Sigmoid colon (tissue), 7 donors: ENCODE results near the gene VPS13C. TPM values are rescaled to one million over a fixed set of nuclear protein-coding genes. Genes with fewer than 3 reads are reported as not detected.

Experiments
- DNase-seq: peaks from one replicate; pipeline ENCODE4 v3.0.0-alpha.2; 2019
- H3K27ac ChIP-seq, 4 donors: fragments of 200-600 bp; sonication (generic); one replicate each; pipeline ENCODE4 v1.5.1; 2016 to 2019; ENCODE audit warnings: mild to moderate bottlenecking in 1 of 4
- H3K27me3 ChIP-seq, 3 donors: fragments of 200-600 bp; sonication (generic); one replicate each; pipeline ENCODE4 v1.5.1; 2019; ENCODE audit warnings: mild to moderate bottlenecking in 1 of 3
- H3K36me3 ChIP-seq, 4 donors: fragments of 200-600 bp; sonication (generic); one replicate each; pipeline ENCODE4 v1.5.1; 2016 to 2019
- H3K4me1 ChIP-seq, 4 donors: fragments of 200-600 bp; sonication (generic); one replicate each; pipeline ENCODE4 v1.5.1; 2017 to 2019
- H3K4me3 ChIP-seq, 4 donors: fragments of 200-600 bp; sonication (generic); one replicate each; pipeline ENCODE4 v1.5.1; 2017 to 2019; ENCODE audit warnings: mild to moderate bottlenecking in 2 of 4, moderate library complexity in 1 of 4
- H3K9me3 ChIP-seq, 4 donors: fragments of 200-600 bp in 3 of 4; sonication (generic) in 3 of 4; one replicate each; pipeline versions ENCODE4 v1.5.1 to v1.6.1; 2013 to 2019
- CTCF ChIP-seq, 4 experiments: fragments of 450-650 bp in 3 of 4; fragments of 200-600 bp in 1 of 4; IDR thresholded peaks; one replicate each; pipeline ENCODE4 v1.5.1; 2016 to 2019; ENCODE audit warnings: antibody characterized with exemption in 4 of 4, mild to moderate bottlenecking in 3 of 4, moderate library complexity in 2 of 4
- EP300 ChIP-seq, 4 donors: sonication (generic); formaldehyde crosslinking; IDR thresholded peaks; one replicate each; pipeline ENCODE4 v1.6.1; 2017; ENCODE audit warnings: antibody characterized with exemption in 4 of 4
- POLR2A ChIP-seq, 2 donors: fragments of 450-650 bp; IDR thresholded peaks; one replicate each; pipeline ENCODE4 v1.6.1; 2016; ENCODE audit warnings: antibody characterized with exemption in 2 of 2, mild to moderate bottlenecking in 2 of 2, moderate library complexity in 2 of 2
- POLR2AphosphoS5 ChIP-seq, 4 donors: sonication (generic); formaldehyde crosslinking; IDR thresholded peaks; one replicate each; pipeline ENCODE4 v1.6.1; 2017; ENCODE audit warnings: antibody characterized with exemption in 4 of 4
- WGBS, 2 donors: extraction: QIAGEN DNeasy Blood & Tissue Kit; methylation state at CpG; one replicate each; pipeline ENCODE4 v1.1.7; 2013; 5-methylcytosine and 5-hydroxymethylcytosine counted together
- intact Hi-C: fragments of 100-400 bp; cut with DNase I; formaldehyde crosslinking; loops from one replicate; pipeline ENCODE4 v1.15.1; 2023
- polyA plus RNA-seq, 3 donors: library from polyadenylated mRNA; stranded (reverse); fragments of 200-250 nt; gene quantifications; one replicate each; pipeline ENCODE4 v1.2.3, GENCODE V29; 2013
- total RNA-seq, 4 donors: library from RNA; depleted of rRNA; stranded (reverse); fragments of >200 nt; gene quantifications; one replicate each; pipeline ENCODE4 v1.1.0, GENCODE V29; 2016
- donor health status: healthy with polysubstance abuse.
- donor health status: Bipolar disorder and iron deficiency.
- donor health status: healthy.

The VPS13C gene
- total and polyA plus RNA-seq, 7 donors = 2.1 to 112 (median 71.5) TPM

- WGBS, 2 donors = 89 to 91% methylated on average over 4 of the region's 4 CpGs
- TF ChIP-seq POLR2A (IDR thresholded peaks at IDR 0.05) (no peak), CTCF (IDR thresholded peaks at IDR 0.05) (no peak), POLR2AphosphoS5 (IDR thresholded peaks at IDR 0.05) (no peak), EP300 (IDR thresholded peaks at IDR 0.05) (no peak)
- Histone ChIP-seq H3K36me3 (no peaks in the 10 kb centered on the region), H3K4me3 (no peak overlapping the region), H3K27ac (no peak overlapping the region), H3K9me3 (no peaks in the 10 kb centered on the region), H3K4me1 (no peaks in the 10 kb centered on the region), H3K27me3 (no peaks in the 10 kb centered on the region)
- no peak for DNase-seq
- intact Hi-C loops = no loop called here
Measured at GRCh38 chr15:62079594-62079993, 19.3 kb upstream of the VPS13C start.

DNA sequence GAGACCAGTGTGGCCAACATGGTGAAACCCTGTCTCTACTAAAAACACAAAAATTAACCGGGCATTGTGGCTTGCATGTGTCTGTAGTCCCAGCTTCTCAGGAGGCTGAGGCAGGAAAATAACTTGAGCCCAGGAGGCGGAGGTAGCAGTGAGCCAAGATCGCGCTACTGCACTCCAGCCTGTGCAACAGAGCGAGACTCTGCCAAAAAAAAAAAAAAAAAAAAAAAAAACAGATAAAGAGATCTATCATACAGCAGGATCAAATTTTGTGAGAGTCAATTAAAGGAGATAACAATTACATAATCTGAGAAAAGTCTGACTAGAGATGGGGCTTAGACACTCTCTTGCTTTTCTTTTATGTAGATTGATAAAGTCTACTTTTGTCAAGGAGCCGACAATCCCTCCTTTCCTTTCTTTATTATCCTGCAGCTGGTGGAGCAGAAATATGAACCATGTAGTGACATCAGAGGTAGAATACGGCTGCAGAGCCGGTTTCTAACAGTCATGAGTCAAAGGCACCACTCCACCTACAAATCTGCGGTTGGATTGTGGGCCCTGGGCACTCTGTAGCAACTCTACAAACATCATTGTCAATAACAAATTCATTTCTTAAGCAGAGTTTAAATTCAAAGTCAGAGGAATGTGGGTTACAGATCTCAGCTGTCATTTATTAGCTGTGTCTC lies 15.5 kb upstream of the VPS13C start:
- no peaks in the 10 kb centered on the region for H3K27me3 ChIP-seq
- TF ChIP-seq CTCF (IDR thresholded peaks at IDR 0.05) = no peak
- TF ChIP-seq POLR2AphosphoS5 (IDR thresholded peaks at IDR 0.05) = no peak
- TF ChIP-seq POLR2A (IDR thresholded peaks at IDR 0.05) = no peak
- no peak for TF ChIP-seq EP300 (IDR thresholded peaks at IDR 0.05)
- intact Hi-C loops = no loop called here

GRCh38 chr15:62071711-62072308 lies 11.6 kb upstream of the VPS13C start:
- H3K4me1 ChIP-seq = peaks cover 0 to 23% (median 19%) of the 10 kb centered on the region in 4 donors
- DNase-seq = no peak
- TF ChIP-seq CTCF (IDR thresholded peaks at IDR 0.05) = peak in 2 of 4 experiments; percentile 33 to 67
- TF ChIP-seq POLR2A (IDR thresholded peaks at IDR 0.05) = no peak
- peaks cover 3 to 36% (median 20%) of the 10 kb centered on the region in 3 donors for H3K27me3 ChIP-seq
- H3K27ac ChIP-seq = no peak overlapping the region
- intact Hi-C loops = loop anchor here (5.0 kb wide), 1 partner anchor 235 kb away; no protein-coding TSS in a partner anchor
- H3K36me3 ChIP-seq = no peaks in the 10 kb centered on the region
- no peaks in the 10 kb centered on the region for H3K9me3 ChIP-seq
- H3K4me3 ChIP-seq = no peak overlapping the region

More for the DNA sequence above, 15.5 kb upstream of the VPS13C start:
- no peak overlapping the region for H3K4me3 ChIP-seq
- H3K4me1 ChIP-seq = no peaks in the 10 kb centered on the region
- H3K27ac ChIP-seq = no peak overlapping the region
- no peaks in the 10 kb centered on the region for H3K36me3 ChIP-seq
- no peaks in the 10 kb centered on the region for H3K9me3 ChIP-seq
- WGBS, 2 donors = 40 to 76% methylated on average over 9 of the region's 9 CpGs
- no peak for DNase-seq

- Histone ChIP-seq H3K4me3 (no peak overlapping the region), H3K9me3 (no peaks in the 10 kb centered on the region), H3K27me3 (peaks cover 3 to 57% (median 28%) of the 10 kb centered on the region in 3 donors), H3K36me3 (no peaks in the 10 kb centered on the region), H3K4me1 (peaks cover 0 to 27% (median 22%) of the 10 kb centered on the region in 4 donors), H3K27ac (no peak overlapping the region)
- intact Hi-C loops = no loop called here
- no peak for TF ChIP-seq CTCF (IDR thresholded peaks at IDR 0.05)
- TF ChIP-seq EP300 (IDR thresholded peaks at IDR 0.05) = no peak
- no peak for TF ChIP-seq POLR2A (IDR thresholded peaks at IDR 0.05)
- no peak for TF ChIP-seq POLR2AphosphoS5 (IDR thresholded peaks at IDR 0.05)
- no peak for DNase-seq
- WGBS, 2 donors = 83 to 86% methylated on average over 5 of the region's 5 CpGs
Measured at GRCh38 chr15:62069551-62069950, 9.3 kb upstream of the VPS13C start.
